ENCODE data around the gene MACROD2.

The MACROD2 gene

GRCh38 chr20:15710636-15711035, 1715.3 kb downstream of the MACROD2 start:
- DNase-seq (ENCODE audit: low read depth, low spot score) = no peak

- no peak for DNase-seq (ENCODE audit: low read depth, low spot score)
Measured at GRCh38 chr20:15711177-15711576, 1715.9 kb downstream of the MACROD2 start.

GRCh38 chr20:15716256-15716655, 1720.9 kb downstream of the MACROD2 start:
- no peak for DNase-seq (ENCODE audit: low read depth, low spot score)

- DNase-seq (ENCODE audit: low read depth, low spot score) = no peak
Measured at GRCh38 chr20:15726416-15726815, 1731.1 kb downstream of the MACROD2 start.

- DNase-seq (ENCODE audit: low read depth, low spot score) = no peak
Measured at GRCh38 chr20:15734052-15734451, 1738.7 kb downstream of the MACROD2 start.

GRCh38 chr20:15739035-15739434, 1743.7 kb downstream of the MACROD2 start:
- DNase-seq (ENCODE audit: low read depth, low spot score) = no peak

- no peak for DNase-seq (ENCODE audit: low read depth, low spot score)
Measured at GRCh38 chr20:15740046-15740775, 1744.9 kb downstream of the MACROD2 start.

GRCh38 chr20:15742087-15742486, 1746.8 kb downstream of the MACROD2 start:
- DNase-seq (ENCODE audit: low read depth, low spot score) = no peak

GRCh38 chr20:15742627-15743026, 1747.3 kb downstream of the MACROD2 start:
- DNase-seq (ENCODE audit: low read depth, low spot score) = no peak

GRCh38 chr20:15756002-15756753, 1760.9 kb downstream of the MACROD2 start:
- no peak for DNase-seq (ENCODE audit: low read depth, low spot score)

- no peak for DNase-seq (ENCODE audit: low read depth, low spot score)
Measured at GRCh38 chr20:15756754-15757115, 1761.4 kb downstream of the MACROD2 start.

- no peak for DNase-seq (ENCODE audit: low read depth, low spot score)
Measured at GRCh38 chr20:15759594-15759993, 1764.3 kb downstream of the MACROD2 start.

- DNase-seq (ENCODE audit: low read depth, low spot score) = no peak
Measured at GRCh38 chr20:15760001-15760621, 1764.8 kb downstream of the MACROD2 start.

GRCh38 chr20:15763366-15763765, 1768.0 kb downstream of the MACROD2 start:
- DNase-seq (ENCODE audit: low read depth, low spot score) = no peak

- no peak for DNase-seq (ENCODE audit: low read depth, low spot score)
Measured at GRCh38 chr20:15767586-15767985, 1772.3 kb downstream of the MACROD2 start.

- no peak for DNase-seq (ENCODE audit: low read depth, low spot score)
Measured at GRCh38 chr20:15767999-15768741, 1772.9 kb downstream of the MACROD2 start.

- DNase-seq (ENCODE audit: low read depth, low spot score) = no peak
Measured at GRCh38 chr20:15772826-15773225, 1777.5 kb downstream of the MACROD2 start.

GRCh38 chr20:15774926-15775325, 1779.6 kb downstream of the MACROD2 start:
- no peak for DNase-seq (ENCODE audit: low read depth, low spot score)

GRCh38 chr20:15776770-15777466, 1781.6 kb downstream of the MACROD2 start:
- no peak for DNase-seq (ENCODE audit: low read depth, low spot score)

GRCh38 chr20:15784020-15784419, 1788.7 kb downstream of the MACROD2 start:
- DNase-seq (ENCODE audit: low read depth, low spot score) = no peak

- no peak for DNase-seq (ENCODE audit: low read depth, low spot score)
Measured at GRCh38 chr20:15789079-15789478, 1793.8 kb downstream of the MACROD2 start.
